Measurements from ENCODE around the gene ASCL3.
"Not testable (repeated sequence)": the region's sequence is repeated elsewhere in the genome, so short reads cannot be mapped to it uniquely, and the experiment has no call there.

ASCL3 gene

DNA sequence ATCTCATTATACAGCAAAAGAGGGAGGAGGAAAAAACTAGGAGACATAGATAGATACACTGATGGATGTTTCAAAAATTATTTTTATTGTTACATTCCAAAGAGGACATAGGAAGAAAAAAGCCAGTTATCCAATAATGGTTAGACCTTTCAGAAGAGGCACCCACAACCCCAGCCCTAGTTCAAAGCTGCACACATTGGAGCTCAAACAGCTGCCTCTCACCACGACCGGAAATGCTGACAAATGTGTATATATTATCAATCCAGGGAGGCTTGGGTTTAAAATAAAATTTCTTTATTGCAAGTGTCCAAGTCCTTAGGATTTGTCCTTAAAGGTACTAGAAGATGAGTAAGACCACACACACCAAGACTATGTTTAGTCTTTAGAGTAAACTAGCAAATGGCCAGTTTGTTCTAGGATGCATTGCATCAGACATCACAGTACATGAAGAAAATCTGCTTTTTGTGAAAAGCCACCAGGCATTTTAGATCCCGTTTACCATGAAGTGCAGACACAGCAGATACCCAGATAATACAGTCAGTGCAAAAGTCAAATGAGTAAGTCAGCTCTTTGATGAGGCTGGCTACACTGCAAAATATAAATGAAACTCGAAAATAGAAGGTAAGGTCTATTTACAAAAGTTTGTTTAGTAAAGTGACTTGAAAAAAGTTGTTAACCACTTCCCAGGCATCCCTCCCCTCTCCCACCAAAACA is 4.6 kb upstream of the ASCL3 start:
- DNase-seq (ENCODE audit: low spot score) = no peak

DNA sequence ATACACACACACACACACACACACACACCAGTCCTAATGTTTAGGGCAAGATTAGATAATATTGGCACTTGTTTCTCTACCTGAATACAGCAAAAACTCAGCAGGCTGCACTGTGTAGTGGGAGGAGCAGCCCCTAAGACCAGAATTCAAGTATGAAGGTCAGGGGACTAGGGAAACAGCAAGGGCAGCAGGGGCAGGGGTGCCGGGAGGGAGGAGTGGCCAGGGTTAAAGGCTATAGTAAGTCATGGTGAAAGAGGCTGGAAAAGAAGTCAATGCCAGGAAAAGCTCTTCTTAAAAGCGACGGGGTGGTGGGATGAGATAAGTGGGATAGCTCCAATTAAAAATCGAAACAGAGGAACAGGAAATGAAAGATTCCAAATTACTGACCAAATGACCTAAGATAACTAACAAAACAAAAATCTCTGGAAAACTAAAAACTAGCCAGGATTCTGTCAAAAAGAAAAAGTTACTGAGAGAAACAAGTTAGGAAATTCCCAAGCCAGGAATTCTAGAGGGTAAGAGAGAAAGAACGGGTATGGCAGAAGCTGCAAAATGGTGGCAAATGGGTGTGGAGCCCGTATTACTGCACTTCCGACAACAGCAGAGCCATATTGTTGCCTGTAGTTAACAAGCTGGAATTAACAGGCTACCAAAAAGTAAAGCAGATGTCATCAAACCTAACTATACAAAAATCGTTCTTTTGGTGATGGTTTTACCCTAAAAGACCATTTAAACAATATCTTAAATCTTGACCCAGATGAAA is 1.3 kb downstream of the ASCL3 start:
- DNase-seq (ENCODE audit: low spot score) = no peak

DNA sequence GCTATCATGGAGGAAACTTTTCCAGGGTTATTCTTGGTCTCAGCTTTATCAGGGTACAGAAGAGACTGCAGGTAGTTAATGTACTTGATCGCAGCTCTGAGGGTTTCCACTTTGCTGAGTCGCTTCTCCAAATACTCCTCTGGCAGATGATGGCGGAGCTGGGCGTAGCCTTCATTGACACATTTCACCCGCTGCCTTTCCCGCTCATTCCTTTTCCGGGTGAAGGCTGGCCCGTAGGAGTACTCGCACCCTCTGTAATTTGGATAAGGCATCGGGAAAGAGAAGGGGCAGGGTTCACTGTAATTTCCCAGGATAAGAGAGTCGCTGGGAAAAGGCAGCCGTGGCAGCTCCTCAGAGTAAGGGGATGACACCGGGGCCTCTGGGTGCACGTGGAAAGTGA is 5.2 kb downstream of the ASCL3 start:
- DNase-seq (ENCODE audit: low spot score) = no peak

DNA sequence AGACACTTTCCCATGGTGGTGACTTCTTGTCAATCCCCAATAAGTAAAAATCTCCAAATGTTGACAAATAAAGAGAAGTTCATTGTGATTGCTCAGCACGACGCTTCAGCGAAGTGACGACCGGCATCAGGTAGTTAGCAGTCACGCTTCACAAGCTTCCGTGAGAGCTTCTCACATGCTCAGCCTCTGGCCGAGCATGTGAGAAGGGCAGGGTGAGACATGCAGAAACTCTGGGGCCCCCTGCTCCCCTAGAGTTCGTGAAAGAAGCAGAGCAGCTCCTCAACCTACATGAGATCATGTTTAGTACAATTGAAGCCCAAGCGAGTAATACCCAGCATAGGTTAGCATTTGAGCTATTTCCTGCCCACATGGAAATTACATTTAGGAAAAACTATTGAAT is 5.7 kb downstream of the ASCL3 start:
- DNase-seq (ENCODE audit: low spot score) = no peak

DNA sequence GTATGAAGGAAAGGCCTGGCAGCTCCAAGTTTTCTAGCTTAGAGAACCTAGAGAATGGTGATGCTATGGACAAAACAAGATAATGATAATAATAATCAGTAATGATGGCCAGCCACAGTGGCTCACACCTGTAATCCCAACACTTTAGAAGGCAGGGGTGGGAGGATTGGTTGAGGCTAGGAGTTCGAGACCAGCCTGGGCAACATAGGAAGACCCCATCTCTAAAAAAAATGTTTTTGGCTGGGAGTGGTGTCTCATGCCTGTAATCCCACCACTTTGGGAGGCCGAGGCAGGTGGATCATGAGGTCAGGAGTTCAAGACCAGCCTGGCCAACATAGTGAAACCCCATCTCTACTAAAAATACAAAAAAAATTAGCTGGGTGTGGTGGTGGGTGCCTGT is 7.0 kb downstream of the ASCL3 start:
- DNase-seq (ENCODE audit: low spot score) = not testable (repeated sequence)

DNA sequence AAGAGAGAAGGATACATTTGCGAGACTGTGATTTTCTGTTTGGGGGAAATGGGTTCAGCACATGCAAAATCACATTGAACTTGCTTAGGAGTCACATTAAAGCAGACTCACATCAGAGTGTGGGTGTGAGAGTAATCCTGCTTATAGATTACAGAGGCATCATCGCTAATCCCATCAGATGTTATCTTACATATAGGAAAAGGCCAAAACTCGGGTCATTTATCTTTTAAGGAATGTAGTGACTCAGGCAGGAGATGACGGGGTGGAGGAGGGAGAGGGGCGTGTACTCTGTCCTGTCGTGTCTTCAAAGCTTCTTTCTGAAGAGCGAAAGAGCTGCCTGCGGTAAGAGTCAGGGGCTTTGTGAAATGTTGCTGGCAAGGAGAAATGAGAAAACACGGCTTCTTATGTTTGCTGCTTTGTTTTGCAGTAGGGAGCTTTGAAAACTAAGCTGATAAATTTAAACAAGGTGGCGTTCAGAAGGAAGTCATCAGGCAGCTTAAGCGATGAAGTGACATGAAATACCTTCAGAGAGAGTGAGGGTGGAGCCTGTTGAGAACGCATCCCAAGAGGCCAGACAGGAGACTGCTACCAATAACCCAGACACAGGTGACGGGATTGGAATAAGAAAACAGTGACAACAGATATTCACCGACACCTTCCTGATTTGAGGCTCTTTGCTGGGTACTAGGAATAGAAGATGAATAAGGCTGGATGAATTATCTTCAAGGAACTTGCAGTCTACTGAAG is 7.9 kb downstream of the ASCL3 start:
- DNase-seq (ENCODE audit: low spot score) = peak; percentile 57

DNA sequence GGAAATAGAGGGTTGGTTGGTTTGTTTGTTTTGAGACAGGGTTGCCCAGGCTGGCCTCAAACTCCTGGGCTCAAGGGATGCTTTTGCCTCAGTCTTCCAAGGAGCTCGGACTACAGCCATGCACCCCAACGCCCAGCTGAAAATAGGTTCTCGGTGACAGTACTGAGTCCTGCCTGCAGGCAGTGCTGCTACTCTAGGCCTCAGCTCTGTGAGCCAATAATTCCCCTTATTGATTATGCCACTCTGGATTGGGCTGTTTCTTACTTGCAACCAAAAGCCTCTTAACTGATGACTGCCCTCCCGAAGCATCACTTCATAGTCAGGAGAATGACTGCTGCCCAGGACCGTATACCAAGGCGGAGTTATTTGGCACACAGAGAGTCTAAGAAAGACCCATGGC is 8.9 kb downstream of the ASCL3 start:
- DNase-seq (ENCODE audit: low spot score) = no peak

DNA sequence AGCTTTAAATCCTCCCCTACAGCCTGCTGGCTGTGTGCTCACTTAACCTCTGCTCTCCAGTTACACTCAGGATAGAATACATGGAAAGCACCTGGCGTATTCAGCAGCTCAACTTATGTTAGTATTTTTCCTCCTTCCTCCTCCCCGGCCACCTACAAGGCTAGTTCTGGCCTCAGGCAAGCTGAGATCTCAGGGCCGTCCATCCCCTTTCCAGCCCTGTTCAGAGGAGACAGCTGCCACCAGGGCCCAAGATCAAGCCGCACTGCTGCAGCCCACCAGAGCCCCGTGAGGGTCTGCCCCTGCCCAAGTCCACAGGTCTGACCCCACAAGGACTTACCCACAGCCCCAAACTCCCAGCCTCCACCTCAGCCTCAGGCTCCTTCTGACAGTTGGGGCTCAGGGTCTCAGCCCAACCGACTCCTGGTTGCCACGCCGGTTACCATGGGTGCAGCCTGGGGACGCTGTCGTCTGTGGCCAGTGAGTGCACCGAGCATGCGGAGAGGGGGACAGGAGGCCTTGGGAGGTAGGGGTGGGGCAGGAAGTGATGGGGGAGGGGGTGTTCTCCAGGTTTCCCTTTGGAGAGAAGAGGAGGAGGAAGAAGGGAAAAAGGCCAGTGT is 10.1 kb downstream of the ASCL3 start, which contains the start of gene C11orf16:
C11orf16 (minus strand) TSS at position 384 of the 617 bp plus-strand sequence. CDS start 639 bp downstream, outside the sequence.
- DNase-seq (ENCODE audit: low spot score) = no peak

DNA sequence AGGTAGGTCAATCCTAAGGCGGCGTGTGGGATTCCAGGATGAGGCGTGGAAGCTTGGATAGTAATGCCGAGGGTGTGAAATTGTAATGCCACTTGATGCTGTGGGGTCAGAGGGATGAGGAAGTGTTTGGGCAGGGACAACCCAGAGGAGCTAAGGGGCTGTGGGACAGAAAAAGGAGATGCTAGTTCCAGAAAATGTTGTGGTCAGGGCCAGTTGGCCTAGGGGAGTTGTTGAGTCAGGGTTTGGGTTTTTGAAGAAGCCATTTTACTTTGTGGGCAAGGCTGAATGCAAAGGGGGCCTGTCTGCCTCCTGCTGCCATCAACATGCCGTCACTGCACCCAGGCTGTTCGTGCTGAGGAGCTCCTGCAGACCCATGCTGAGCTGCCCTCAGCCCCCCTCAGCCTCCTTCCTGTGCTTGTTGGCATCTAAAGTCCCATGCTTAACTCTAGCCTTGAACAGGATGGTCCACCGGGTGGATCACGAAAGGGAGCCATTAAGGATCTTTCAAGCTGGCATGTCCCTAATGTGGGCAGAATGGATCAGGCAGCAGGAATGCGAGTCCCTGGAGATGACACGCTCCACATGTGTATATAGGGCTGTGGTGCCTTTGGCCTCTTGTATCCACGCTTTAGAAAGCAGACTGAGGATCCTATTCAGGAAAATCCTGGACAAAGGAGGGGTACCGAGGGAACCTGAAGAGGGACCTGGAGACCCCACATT is 12.2 kb downstream of the ASCL3 start:
- DNase-seq (ENCODE audit: low spot score) = no peak

DNA sequence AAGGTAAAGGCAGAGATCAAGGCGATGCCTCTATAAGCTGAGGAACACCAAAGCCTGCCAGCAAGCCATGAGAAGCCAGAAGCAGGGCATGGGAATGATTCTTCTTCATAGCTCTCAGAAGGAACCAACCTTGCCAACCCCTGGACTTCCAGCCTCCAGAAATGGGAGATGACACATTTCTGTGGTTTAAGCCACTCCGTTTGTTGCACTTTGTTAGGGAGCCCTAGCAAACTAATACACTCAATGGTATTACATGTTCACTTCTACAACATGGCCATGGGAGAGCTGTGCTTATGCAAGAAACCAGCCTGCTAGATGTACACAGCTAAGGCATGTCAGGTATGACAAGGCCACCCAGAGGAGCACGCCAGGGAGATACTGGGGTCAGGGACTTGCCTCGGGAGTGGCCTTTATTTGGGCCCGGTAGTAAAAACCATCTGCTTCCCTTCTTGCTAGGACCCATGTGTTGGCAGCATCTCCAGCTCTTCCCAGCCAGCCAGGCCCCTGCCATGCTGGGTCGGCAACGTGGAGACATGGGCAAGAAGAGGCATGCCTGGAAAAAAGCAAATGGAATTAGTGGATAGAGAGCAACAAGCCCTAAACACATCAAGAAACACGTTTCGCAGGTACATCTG is 13.7 kb downstream of the ASCL3 start:
- DNase-seq (ENCODE audit: low spot score) = no peak

DNA sequence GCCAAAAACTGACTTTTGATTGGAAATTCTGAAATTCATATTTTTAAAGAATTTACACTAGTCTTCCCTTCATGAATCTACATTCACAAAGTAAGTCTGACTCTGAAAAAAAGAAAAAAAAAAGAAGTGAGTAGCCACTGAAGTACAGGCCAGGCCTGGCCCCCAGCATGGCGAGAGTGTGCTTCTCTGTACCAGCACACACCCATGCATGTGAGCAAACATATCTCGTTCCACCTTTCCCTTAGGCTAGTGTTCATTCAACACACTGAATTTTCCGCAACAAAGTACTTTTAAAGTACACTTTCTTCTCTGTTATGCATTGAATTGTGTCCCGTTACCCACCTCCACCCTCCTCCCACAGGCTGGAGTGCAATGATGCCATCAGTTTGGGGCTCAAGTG is 14.6 kb downstream of the ASCL3 start:
- no peak for DNase-seq (ENCODE audit: low spot score)

DNA sequence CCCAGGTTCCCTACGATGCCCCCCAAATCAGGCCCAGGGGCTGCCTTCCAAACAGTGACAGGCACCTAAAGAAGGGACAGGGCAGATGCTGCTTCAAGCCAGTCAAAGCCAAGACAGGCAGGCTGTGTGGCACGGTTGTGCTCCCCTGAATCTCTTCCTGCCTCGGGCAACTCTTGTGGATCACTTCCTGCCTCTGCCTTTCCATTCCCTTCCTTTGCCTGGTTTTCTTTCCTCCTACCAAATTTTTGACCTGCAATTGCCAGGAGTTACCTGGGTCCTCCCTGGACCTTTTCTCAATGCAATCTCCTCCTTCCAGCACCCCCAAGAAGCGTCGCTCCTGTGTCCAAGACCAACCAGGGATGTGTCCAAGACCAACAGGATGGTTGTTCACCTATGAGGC is 15.6 kb downstream of the ASCL3 start:
- no peak for DNase-seq (ENCODE audit: low spot score)

DNA sequence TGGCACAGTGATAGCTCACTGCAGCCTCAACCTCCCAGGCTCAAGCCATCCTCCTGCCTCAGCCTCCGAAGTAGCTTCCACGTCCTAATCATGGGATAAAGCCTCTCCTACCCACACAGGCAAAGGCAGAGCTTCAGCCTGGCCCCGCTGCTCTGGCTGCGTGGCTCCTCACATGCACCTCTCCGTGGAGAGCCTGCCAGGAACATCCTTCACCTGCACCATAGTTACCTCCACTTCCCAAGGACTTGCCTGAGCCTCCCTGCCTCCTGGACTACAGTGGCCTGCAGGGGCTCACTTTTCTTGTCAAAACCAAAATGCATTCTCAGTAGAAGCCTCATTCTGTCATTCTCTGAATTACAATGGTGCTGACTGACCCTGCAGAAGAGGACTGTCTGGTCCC is 16.6 kb downstream of the ASCL3 start:
- no peak for DNase-seq (ENCODE audit: low spot score)

DNA sequence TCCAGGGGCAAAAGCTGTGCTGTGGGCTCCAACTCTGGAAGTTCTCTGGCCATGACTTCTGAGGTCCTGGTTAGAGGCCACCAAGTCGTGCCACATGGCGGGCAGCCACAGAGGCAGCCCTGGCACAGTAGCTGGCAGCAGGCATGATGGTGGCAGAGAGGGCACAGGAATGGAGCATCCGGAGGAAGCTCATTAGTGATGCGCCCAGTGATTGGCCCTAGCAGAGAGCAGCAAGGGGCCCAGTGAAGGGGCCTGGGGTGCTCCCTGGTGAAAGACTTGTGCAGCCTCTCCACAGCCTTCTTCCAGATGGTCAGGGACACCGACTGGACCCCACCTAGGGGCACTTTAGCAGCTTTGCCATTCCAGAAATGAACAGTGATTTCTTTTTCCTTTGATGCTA is 17.1 kb downstream of the ASCL3 start:
- DNase-seq (ENCODE audit: low spot score) = no peak

DNA sequence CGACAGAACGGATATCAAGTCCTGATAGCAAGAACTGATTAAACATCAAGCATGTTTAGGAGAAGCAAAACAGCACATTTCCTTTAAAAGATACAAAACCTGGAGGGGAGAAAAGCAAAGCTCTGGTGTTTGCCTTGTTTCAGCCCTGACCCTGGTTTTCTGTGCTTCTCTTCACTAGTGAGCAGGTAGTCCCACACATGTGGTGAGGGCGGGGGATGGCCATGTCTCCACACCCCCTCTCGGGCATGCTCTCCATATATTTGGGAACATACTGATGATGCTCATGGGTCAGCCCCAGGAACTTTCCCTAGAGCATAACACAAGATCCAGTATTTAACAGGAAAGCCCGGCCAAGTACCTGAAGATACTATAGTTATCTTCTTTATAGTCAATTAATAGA is 20.1 kb downstream of the ASCL3 start:
- DNase-seq (ENCODE audit: low spot score) = no peak

DNA sequence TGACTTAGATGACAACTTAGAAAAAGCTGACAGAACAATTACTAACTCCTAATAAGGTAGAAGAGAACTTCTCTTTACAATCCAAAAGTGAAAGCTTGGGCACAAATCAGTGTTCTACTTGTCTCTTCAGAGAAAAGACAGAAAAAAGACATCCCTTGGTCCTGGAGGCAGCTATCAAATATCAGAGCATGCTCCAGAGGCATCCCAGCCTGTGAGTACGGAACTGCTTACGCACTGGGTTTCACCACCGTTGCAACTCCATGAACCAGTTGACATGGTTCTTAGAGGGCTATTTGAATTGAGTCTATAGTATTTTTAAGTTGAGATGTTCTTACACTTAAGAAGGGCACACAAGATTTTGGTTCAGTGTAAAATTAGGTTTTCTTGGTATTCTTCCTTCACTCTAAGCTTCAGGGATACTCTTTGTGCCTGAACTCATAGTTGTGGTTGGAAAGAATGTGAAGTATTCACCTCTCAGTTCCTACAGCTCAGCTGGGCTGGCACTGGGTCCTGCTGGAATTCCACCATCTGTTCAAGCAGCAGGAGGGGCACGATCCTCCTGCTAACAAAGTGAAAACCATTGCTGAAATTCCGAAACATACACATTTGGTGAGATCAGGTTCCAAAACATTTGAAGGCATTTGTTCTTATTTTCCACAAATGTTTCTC is 25.5 kb downstream of the ASCL3 start:
- no peak for DNase-seq (ENCODE audit: low spot score)

DNA sequence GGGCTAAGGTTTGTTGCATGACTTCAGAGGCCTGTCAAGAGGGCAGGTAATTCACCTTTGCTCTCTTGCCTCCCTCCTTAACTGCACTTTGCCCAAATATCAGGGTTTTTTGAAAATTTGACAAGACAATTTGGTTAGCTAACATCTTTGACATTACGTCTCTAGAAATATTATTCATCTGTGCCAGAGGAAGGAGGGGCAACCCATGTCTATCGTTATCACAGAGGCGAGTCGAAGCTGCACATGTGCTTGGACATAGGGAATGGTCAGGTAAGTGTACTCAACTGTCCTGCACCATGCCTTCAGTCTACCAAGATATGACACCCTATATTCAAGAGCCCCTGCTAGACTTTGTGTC is 28.2 kb downstream of the ASCL3 start:
- no peak for DNase-seq (ENCODE audit: low spot score)

DNA sequence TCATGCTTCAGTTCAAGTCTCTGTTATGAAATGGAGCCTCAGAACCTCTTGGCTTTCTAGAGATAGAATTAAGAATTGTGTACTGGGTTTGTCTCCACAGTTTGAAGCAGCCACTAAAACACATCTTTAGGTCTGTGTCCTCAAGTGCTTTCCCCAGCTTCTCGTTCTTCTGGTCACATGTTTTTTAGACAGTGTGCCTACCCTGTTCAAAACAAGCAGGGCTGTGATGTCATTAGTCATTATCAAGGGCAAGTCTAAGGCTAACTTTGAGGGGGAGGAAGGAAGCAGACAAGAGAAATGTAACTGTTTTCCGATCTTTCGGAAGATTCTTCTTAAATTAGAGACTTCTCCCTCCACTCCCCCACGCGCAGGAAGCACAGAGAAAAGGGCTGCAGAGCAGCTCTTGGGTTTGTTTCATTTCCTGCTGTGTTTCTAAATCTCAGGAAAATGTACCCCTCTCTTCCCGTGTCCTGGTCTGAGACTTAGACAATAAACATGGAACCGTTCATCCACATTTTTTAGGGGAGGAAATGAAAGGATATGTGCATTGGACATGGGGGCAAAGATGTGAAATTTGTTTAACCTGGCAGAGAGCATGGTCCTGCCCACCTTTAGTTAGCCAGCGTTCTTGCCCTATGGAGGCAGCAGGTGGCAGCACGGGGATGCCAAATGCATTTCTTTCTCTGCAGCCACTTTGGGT is 28.7 kb downstream of the ASCL3 start:
- peak; percentile 39 for DNase-seq (ENCODE audit: low spot score)

DNA sequence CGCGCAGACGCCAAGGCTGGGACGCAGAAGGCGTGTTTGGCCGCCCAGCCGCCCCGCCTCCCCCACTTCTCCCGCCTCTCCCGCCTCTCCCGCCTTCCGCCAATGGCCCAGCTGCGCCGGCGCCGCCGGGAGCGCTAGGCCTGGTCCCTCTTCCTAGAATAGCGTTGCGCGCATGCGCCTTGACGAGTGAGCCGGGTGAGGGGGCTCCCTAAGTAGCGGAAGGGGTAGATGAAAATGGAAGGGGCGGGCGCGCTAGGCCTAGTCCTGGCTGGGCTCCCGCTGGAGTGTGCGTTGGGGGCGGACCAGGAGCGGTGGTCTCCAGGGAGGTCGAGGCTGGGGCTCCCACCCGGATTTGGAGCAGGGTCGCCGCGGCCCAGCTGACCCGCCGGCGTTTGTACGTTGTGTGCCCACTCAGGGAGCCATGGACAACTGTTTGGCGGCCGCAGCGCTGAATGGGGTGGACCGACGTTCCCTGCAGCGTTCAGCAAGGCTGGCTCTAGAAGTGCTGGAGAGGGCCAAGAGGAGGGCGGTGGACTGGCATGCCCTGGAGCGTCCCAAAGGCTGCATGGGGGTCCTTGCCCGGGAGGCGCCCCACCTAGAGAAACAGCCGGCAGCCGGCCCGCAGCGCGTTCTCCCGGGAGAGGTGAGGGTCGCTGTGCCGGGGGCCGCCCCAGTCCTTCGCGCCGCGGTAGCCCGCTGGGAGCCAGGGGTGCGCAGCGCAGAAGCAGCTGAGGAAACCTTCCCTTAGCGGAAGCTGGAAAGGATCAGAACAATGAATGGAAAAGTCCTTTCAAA is 31.6 kb downstream of the ASCL3 start, which contains the start of gene AKIP1:
AKIP1 (plus strand) TSS at position 161 of the 795 bp plus-strand sequence; CDS start at position 422, 261 bp downstream.
- peak; percentile 96 for DNase-seq (ENCODE audit: low spot score)

All from RKO (cell line).